MM.1S (cell line): ENCODE measurements around the gene PRR15.

ENCODE experiments used
- DNase-seq: peaks from one replicate; pipeline ENCODE4 v3.0.0-alpha.2; 2015
- H2AFZ ChIP-seq: fragments of 300-600 bp; sonication (generic); 2 replicates; pipeline ENCODE4 v1.6.0; 2016; ENCODE audit warnings: antibody characterized with exemption, low read length
- H3F3A ChIP-seq: fragments of 300-600 bp; sonication (generic); 2 replicates; pipeline ENCODE4 v1.6.1; 2016; ENCODE audit warnings: mild to moderate bottlenecking, antibody characterized with exemption, low read length, moderate library complexity, mixed read lengths; ENCODE audit not compliant: insufficient read depth
- H3K27ac ChIP-seq: fragments of 300-600 bp; sonication (generic); 2 replicates; pipeline ENCODE4 v1.5.1; 2016; ENCODE audit warnings: mild to moderate bottlenecking, low read length
- H3K27me3 ChIP-seq: fragments of 300-600 bp; sonication (generic); replicated peaks from 2 replicates; pipeline ENCODE4 v1.6.0; 2016; ENCODE audit warnings: low read length; ENCODE audit not compliant: insufficient read depth
- H3K36me3 ChIP-seq: fragments of 300-600 bp; sonication (generic); replicated peaks from 2 replicates; pipeline ENCODE4 v1.6.1; 2016; ENCODE audit warnings: mild to moderate bottlenecking, low read length, mixed read lengths; ENCODE audit not compliant: insufficient read depth
- H3K4me1 ChIP-seq: fragments of 300-600 bp; sonication (generic); 2 replicates; pipeline ENCODE4 v1.6.1; 2016; ENCODE audit warnings: low read length, mixed read lengths
- H3K4me2 ChIP-seq: fragments of 300-600 bp; sonication (generic); 2 replicates; pipeline ENCODE4 v1.6.0; 2016; ENCODE audit warnings: low read depth, low read length
- H3K4me3 ChIP-seq: fragments of 300-600 bp; sonication (generic); 2 replicates; pipeline ENCODE4 v1.5.1; 2016; ENCODE audit warnings: low read length, mixed read lengths
- H3K79me2 ChIP-seq: fragments of 300-600 bp; sonication (generic); 2 replicates; pipeline ENCODE4 v1.6.1; 2016; ENCODE audit warnings: mixed run types, low read length, mixed read lengths
- H3K9ac ChIP-seq: fragments of 300-600 bp; sonication (generic); 2 replicates; pipeline ENCODE4 v1.6.1; 2016; ENCODE audit warnings: low read length, mixed read lengths
- H3K9me2 ChIP-seq: fragments of 300-600 bp; sonication (generic); replicated peaks from 2 replicates; pipeline ENCODE4 v1.6.1; 2016; ENCODE audit warnings: mild to moderate bottlenecking, low read length, mixed read lengths; ENCODE audit not compliant: insufficient read depth
- H3K9me3 ChIP-seq: fragments of 300-600 bp; sonication (generic); replicated peaks from 2 replicates; pipeline ENCODE4 v1.6.1; 2016; ENCODE audit warnings: mild to moderate bottlenecking, low read length, mixed read lengths; ENCODE audit not compliant: insufficient read depth
- H4K20me1 ChIP-seq: fragments of 300-600 bp; sonication (generic); 2 replicates; pipeline ENCODE4 v1.6.1; 2016; ENCODE audit warnings: mild to moderate bottlenecking, low read length, moderate library complexity, mixed read lengths; ENCODE audit not compliant: insufficient read depth
- CTCF ChIP-seq: fragments of 300-600 bp; sonication (generic); IDR thresholded peaks from 2 replicates; pipeline ENCODE4 v1.5.1; 2016; ENCODE audit warnings: antibody characterized with exemption, low read length, mixed read lengths
- EZH2 ChIP-seq: fragments of 300-600 bp; sonication (generic); optimal IDR thresholded peaks from 2 replicates; pipeline ENCODE3; 2017; ENCODE audit warnings: low read depth, mild to moderate bottlenecking, antibody characterized with exemption, low read length, mixed read lengths
- EZH2phosphoT487 ChIP-seq: fragments of 300-600 bp; sonication (generic); IDR thresholded peaks from 2 replicates; pipeline ENCODE4 v1.6.1; 2018; ENCODE audit warnings: antibody characterized with exemption, low read length

Gene PRR15

GRCh38 chr7:29604052-29604451 lies 40.4 kb downstream of the PRR15 start:
- TF ChIP-seq EZH2phosphoT487 (no peak), CTCF (no peak), EZH2 (no peak)
- no peak overlapping the region for H3K9ac ChIP-seq
- no peak overlapping the region for H3K27ac ChIP-seq
- no peaks in the 10 kb centered on the region for H3K9me3 ChIP-seq
- no peaks in the 10 kb centered on the region for H3K27me3 ChIP-seq
- H3K4me1 ChIP-seq: no peaks in the 10 kb centered on the region
- H2AFZ ChIP-seq: no peak overlapping the region
- H3K4me3 ChIP-seq: no peak overlapping the region
- H3F3A ChIP-seq: no peaks in the 10 kb centered on the region
- DNase-seq: no peak
- no peaks in the 10 kb centered on the region for H3K36me3 ChIP-seq
- no peak overlapping the region for H3K4me2 ChIP-seq
- no peaks in the 10 kb centered on the region for H3K9me2 ChIP-seq
- H3K79me2 ChIP-seq: no peaks in the 10 kb centered on the region
- no peaks in the 10 kb centered on the region for H4K20me1 ChIP-seq

DNA sequence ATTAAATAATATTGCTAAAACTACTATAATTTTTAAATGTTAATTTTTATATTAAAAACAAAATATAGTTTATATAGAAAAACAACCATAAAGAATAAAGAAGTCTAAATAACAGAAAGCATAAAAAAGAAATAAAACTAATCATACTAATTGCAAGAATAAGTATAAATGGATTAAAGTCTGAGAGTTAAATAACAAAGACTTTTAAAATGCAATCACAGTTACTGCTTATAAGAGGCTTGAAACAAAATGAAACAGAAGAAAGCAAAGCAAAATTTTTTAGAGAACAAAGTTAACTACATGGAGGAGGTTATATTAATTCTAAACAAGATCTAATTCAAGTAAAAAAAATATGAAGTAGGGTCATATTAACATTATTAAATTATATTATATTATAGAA lies 41.1 kb downstream of the PRR15 start:
- Histone ChIP-seq H4K20me1 (no peaks in the 10 kb centered on the region), H3K79me2 (no peaks in the 10 kb centered on the region), H3K4me3 (no peak overlapping the region), H3F3A (no peaks in the 10 kb centered on the region), H3K27me3 (no peaks in the 10 kb centered on the region), H3K9me2 (no peaks in the 10 kb centered on the region), H3K4me2 (no peak overlapping the region), H3K9ac (no peak overlapping the region), H2AFZ (no peak overlapping the region), H3K27ac (no peak overlapping the region), H3K4me1 (no peaks in the 10 kb centered on the region), H3K9me3 (no peaks in the 10 kb centered on the region), H3K36me3 (no peaks in the 10 kb centered on the region)
- no peak for DNase-seq
- TF ChIP-seq EZH2 (no peak), CTCF (no peak), EZH2phosphoT487 (no peak)

DNA sequence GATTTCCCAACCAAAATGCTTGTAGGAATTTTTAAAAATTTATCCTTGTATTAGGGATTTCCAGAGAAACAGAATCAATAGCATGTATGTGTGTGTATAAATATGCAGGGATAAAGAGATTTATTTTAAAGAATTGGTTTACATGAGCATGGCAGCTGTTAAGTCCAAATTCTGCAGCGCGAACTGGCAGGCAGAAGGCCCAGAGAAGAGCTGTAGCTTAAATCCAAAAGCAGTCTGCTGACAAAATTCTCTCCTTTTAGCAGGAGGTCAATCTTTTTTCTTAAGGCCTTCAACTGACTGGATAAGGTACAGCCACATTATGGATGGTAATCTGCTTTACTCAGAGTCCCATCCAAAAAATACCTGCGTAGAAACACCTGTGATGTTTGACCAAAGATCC lies 42.0 kb downstream of the PRR15 start:
- Histone ChIP-seq H3K36me3 (no peaks in the 10 kb centered on the region), H3K4me2 (no peak overlapping the region), H3K79me2 (no peaks in the 10 kb centered on the region), H3K27ac (no peak overlapping the region), H3K4me1 (no peaks in the 10 kb centered on the region), H3K9me3 (no peaks in the 10 kb centered on the region), H3K9me2 (no peaks in the 10 kb centered on the region), H2AFZ (no peak overlapping the region), H3K9ac (no peak overlapping the region), H3K27me3 (no peaks in the 10 kb centered on the region), H3K4me3 (no peak overlapping the region), H4K20me1 (no peaks in the 10 kb centered on the region), H3F3A (no peaks in the 10 kb centered on the region)
- no peak for DNase-seq
- no peak for TF ChIP-seq EZH2
- TF ChIP-seq EZH2phosphoT487: no peak
- no peak for TF ChIP-seq CTCF
